ENCODE data around the gene GAREM1.
A peak's percentile ranks its signal among the peaks of the same experiment; 100 is the strongest.
"Not testable (repeated sequence)": the region's sequence is repeated elsewhere in the genome, so short reads cannot be mapped to it uniquely, and the experiment has no call there.

The GAREM1 gene

DNA sequence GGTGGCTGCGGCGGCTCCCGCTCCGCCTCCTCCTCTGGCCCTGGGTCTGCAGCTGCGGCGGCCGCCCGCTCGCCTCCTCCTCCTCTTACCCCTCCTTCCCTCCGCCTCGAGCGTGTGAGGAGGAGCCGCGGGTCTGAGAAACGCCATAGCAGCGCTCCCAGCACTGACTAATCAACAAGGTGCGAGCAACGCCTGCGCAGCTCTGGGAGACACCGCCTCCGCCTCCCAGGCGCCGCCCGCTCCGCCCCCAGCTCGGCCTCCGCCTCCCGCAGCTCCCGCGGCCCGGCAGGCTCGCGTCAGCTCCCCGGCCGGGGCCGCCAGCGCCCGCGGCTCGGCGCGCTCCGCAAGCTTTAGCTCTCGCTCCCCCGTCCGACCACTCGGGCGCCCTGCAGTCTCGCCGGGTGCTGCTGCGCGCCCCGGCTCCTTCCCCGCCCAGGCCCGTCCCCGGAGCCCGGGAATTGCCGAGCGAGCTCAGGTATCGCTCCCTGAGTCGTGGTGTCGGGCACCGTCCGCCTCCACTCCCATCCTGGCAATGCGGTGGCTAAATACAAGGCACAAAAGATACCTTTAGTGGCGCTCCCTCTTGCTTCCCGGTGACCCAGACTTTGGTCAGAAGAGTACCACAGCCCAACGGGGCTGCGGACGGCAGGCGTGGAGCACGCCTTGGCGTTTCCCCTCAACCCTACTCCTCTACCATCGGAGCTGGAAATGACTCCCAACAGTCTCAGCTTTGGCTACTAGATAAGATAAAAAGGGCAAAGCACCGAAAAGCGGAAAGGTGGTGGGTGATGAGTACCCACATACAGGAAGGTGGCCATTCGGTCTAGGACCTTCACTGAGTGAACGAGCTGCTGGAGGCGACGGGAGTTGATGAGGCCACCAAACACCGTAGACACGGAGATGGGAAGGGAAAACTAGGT is at the start of gene GAREM1:
TSS of gene GAREM1 (minus strand) at position 169 of the 920 bp plus-strand sequence. CDS start 454 bp downstream, outside the sequence.
- Mint-ChIP-seq H3K27ac (no peak within 1 kb of the TSS), H3K27me3 (peaks cover 66% of the 10 kb centered on the region), H3K4me1 (peaks cover 36% of the 10 kb centered on the region), H3K9me3 (no peaks in the 10 kb centered on the region), H3K36me3 (no peaks in the 10 kb centered on the region), H3K4me3 (peak within 1 kb of the TSS; percentile 81)
- peak; percentile 93 for ATAC-seq

DNA sequence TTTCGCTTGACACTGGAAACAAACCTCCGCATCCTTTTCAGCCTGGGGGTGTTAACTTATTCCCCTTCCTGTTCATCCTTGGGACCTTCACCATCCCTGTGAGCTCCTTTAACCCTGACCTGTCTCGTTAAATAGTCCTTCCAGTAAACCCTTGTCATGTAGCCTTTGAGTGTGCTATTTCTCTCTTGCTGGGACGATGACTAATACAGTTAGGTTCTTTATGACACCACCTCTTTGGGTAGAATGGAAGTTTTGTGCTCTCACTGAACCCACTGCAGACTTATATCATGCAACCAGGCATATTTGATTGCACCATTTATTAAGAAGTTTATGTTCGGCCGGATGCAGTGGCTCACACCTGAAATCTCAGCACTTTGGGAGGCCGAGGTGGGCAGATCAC is 40.5 kb upstream of the GAREM1 start:
- H3K36me3 Mint-ChIP-seq = no peaks in the 10 kb centered on the region
- peaks cover 12% of the 10 kb centered on the region for H3K27me3 Mint-ChIP-seq
- H3K9me3 Mint-ChIP-seq = no peaks in the 10 kb centered on the region
- no peak overlapping the region for H3K4me3 Mint-ChIP-seq
- H3K27ac Mint-ChIP-seq = no peak overlapping the region
- ATAC-seq = no peak
- H3K4me1 Mint-ChIP-seq = no peaks in the 10 kb centered on the region

DNA sequence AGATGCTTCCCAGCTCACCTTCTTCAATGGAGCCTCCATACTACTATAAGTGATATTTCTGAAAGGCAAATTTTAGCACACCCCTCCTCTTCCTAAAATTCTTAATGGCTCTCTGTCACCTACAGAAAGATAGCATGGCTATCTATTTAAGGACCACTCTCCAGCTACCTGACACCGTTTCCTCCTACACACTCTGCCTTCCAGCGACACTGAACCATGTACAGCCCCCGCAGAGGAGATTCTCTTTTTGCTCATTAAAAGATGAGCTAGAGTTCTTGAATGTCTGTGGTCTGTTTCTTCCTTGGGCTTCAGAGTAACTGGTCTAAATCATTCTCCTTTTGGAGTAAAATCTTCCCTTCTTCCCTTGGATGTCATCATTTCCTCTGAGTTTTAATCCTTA is 38.4 kb upstream of the GAREM1 start:
- no peak for ATAC-seq
- Mint-ChIP-seq H3K36me3 (no peaks in the 10 kb centered on the region), H3K4me1 (no peaks in the 10 kb centered on the region), H3K27me3 (peaks cover 12% of the 10 kb centered on the region), H3K9me3 (no peaks in the 10 kb centered on the region), H3K27ac (no peak overlapping the region), H3K4me3 (no peak overlapping the region)

DNA sequence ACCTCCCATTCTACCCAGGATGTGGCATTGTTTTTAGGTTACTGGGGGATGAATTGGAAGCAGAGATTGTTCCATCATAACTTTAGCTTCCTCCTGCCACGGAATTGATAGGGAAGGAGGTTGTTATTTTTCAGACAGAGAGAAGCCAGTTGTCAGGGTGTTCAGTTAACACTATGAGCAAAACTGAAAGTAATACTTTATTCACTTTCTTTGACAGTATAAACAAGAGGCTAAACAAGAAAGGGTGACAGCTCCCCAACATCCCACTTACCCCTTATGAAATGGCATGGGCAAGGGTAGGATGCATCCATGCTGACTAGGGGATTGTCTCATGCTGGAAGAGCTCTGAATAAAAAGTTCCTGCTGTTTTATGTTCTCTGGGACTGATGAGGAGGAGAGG is 36.4 kb upstream of the GAREM1 start:
- H3K9me3 Mint-ChIP-seq = no peaks in the 10 kb centered on the region
- H3K4me3 Mint-ChIP-seq = no peak overlapping the region
- no peak for ATAC-seq
- no peaks in the 10 kb centered on the region for H3K4me1 Mint-ChIP-seq
- H3K36me3 Mint-ChIP-seq = no peaks in the 10 kb centered on the region
- no peak overlapping the region for H3K27ac Mint-ChIP-seq
- H3K27me3 Mint-ChIP-seq = peaks cover 14% of the 10 kb centered on the region

DNA sequence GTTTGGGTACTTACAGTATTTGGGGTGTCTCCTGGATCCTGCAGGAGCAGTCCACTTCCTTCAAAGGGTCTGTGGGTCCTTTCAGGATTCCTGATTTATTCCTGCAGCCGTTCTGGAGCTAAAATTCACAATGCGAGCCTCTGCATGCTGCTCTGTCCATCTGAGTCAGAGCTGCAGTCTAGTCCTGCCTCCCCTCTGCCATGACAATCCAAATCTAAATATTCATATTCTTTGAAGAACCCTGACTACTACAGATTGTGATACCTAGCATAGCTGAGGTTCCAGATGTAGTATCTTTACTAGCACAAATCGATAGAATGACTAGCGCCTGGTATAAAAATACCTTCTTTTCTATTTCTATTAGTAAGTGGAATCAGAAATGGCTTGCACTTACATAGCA is 31.3 kb upstream of the GAREM1 start:
- H3K4me3 Mint-ChIP-seq = no peak overlapping the region
- peaks cover 49% of the 10 kb centered on the region for H3K27me3 Mint-ChIP-seq
- no peaks in the 10 kb centered on the region for H3K36me3 Mint-ChIP-seq
- no peak for ATAC-seq
- no peak overlapping the region for H3K27ac Mint-ChIP-seq
- no peaks in the 10 kb centered on the region for H3K4me1 Mint-ChIP-seq
- peaks cover 4% of the 10 kb centered on the region for H3K9me3 Mint-ChIP-seq

DNA sequence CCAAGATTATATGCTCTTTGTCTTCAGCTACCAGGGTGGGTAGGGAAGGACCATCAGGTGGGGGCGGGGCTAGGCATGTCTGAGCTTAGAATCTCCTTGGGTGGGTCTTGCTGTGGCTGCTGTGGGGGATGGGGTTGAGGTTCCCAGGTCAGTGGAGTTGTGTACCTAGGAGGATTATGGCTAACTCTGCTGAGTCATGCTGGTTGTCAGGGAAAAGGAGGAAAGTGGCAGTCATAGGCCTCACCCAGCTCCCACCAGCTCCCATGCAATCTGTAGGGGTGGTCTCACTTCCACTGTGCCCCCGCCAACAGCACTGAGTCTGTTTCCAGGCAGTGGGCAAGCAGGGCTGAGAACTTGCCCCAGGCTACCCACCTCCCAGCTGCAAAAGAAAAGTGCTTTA is 30.6 kb upstream of the GAREM1 start:
- H3K27me3 Mint-ChIP-seq = peaks cover 55% of the 10 kb centered on the region
- not testable (repeated sequence) for H3K4me3 Mint-ChIP-seq, H3K9me3 Mint-ChIP-seq, H3K27ac Mint-ChIP-seq, H3K36me3 Mint-ChIP-seq, ATAC-seq, H3K4me1 Mint-ChIP-seq

DNA sequence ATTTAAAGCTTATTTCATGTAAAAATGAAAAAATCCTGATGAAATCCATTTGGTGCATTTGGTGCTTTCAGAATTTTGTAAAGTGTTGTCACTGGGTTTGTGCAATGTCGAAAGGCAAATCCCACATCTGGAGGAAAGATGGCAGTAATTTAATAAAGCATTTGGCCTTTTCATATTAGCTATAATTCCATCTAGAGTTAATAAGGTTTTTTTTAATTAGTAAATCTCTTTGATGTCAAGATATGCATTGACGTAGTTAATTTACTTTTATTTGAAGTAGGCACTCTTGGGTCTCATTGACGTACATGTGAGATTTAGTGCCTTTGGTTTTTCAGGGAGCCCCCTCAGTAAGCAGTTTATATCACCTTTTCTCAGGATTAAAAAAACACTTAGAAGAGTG is 12.3 kb upstream of the GAREM1 start:
- ATAC-seq = no peak
- Mint-ChIP-seq H3K4me1 (no peaks in the 10 kb centered on the region), H3K9me3 (no peaks in the 10 kb centered on the region), H3K27ac (no peak overlapping the region), H3K4me3 (no peak overlapping the region), H3K27me3 (peaks cover 27% of the 10 kb centered on the region), H3K36me3 (no peaks in the 10 kb centered on the region)

DNA sequence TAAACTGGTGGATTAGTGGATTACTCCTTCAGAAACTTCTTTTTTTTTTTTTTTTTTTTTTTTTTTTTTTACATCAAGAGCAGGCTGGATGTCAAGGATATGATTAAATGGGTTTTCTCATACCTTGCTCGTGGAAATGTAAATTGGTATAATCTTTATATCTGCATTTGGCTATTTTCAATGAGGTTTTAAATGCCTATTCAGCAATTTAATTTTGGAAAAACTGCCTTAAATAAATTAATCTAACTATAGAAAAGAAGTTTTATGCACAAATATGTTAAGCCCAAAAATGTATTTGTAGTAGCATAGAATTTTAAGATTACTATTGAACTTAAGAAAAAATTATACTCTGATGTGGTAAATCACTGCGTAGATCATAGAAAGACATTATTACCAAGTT is 11.4 kb upstream of the GAREM1 start:
- Mint-ChIP-seq H3K4me3 (no peak overlapping the region), H3K27ac (no peak overlapping the region), H3K36me3 (no peaks in the 10 kb centered on the region), H3K9me3 (no peaks in the 10 kb centered on the region), H3K4me1 (no peaks in the 10 kb centered on the region), H3K27me3 (peaks cover 23% of the 10 kb centered on the region)
- ATAC-seq = no peak

DNA sequence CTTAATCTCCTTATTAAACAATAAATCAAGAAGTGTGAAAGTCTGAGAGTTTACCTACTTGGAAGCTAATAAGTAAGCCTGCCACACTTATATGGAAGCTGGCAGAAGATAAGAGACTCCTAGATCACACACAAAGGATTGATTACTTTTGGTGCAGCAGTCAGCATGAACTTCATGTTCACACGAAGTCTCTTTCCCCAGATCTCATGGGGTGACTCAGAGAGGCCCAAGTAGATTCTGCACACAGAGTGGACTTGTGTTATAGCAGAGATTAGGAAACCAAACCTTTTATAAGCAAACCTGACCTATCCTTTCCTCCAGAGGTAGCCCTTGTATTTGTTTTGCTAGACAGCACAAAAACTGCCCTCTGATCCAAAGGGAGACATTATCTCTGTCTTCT is 9.9 kb upstream of the GAREM1 start:
- Mint-ChIP-seq H3K4me3 (no peak overlapping the region), H3K36me3 (no peaks in the 10 kb centered on the region)

DNA sequence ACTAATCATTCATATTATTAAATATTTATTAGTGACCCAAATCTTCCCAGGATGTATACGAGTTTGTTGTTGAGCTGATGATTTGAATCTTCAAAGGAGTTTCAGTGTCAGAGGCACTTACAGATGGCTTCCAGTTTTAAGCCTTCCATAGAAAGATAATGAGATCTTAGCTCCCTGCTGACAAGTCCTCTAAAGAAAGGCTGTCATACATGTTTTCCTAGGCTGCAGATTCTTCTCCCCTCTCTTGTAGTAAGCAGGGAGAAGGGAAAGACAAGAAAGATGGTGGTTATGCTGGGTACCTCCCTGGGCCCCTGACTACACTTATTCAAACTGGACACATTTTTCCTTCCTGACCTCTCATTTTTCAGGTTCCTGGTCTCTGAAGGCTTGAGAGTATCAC is 8.1 kb upstream of the GAREM1 start:
- H3K4me1 Mint-ChIP-seq = no peaks in the 10 kb centered on the region
- H3K27ac Mint-ChIP-seq = no peak overlapping the region
- no peaks in the 10 kb centered on the region for H3K9me3 Mint-ChIP-seq
- H3K36me3 Mint-ChIP-seq = no peaks in the 10 kb centered on the region
- H3K4me3 Mint-ChIP-seq = no peak overlapping the region
- no peak for ATAC-seq
- H3K27me3 Mint-ChIP-seq = peaks cover 28% of the 10 kb centered on the region

More for the DNA sequence above, 9.9 kb upstream of the GAREM1 start:
- Mint-ChIP-seq H3K27ac (no peak overlapping the region), H3K4me1 (no peaks in the 10 kb centered on the region), H3K9me3 (no peaks in the 10 kb centered on the region), H3K27me3 (peaks cover 23% of the 10 kb centered on the region)
- no peak for ATAC-seq

DNA sequence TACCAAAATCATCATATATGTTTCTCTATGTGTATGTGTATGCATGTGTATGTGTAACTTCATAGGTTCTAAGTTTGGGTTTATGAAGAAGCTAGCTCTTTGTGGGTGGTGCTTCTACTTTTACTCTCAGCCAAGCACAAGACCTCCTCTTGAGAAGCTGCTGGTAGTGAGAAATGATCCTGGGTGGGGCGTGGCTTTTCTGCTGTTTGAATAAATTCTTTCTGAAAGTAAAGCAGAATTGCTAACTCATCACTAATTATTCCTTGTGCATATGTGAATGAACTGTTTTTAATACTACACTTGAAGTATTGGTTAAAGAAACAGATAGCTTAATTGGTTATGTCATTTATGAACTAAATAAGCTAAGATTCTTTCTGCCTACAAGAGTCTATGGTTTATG is 7.6 kb upstream of the GAREM1 start:
- H3K4me1 Mint-ChIP-seq = no peaks in the 10 kb centered on the region

DNA sequence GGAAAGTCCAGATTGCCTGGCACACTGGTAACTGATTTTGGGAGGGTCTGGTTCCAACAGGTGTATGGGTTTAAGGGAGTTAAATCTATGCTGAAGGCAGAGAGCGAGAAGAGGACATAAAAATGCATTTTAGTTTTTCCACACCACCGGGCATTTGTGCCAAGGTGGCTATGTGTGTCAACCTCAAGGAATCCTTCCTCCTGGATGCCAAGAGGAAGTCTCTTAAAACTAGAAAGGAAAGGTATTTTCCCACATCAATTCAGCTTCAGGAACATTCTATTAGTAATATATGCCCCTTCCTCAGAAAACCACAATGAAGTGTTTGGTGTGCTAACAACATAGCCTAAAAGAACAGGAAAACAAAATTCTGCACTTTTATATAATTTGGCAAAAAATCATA is 5.4 kb upstream of the GAREM1 start:
- Mint-ChIP-seq H3K27ac (no peak overlapping the region), H3K36me3 (no peaks in the 10 kb centered on the region), H3K4me3 (no peak overlapping the region), H3K4me1 (peaks cover 10% of the 10 kb centered on the region), H3K9me3 (no peaks in the 10 kb centered on the region), H3K27me3 (peaks cover 40% of the 10 kb centered on the region)
- ATAC-seq = no peak

More for the DNA sequence above, 7.6 kb upstream of the GAREM1 start:
- H3K27ac Mint-ChIP-seq = no peak overlapping the region
- no peaks in the 10 kb centered on the region for H3K36me3 Mint-ChIP-seq
- no peak overlapping the region for H3K4me3 Mint-ChIP-seq
- H3K9me3 Mint-ChIP-seq = no peaks in the 10 kb centered on the region
- ATAC-seq = no peak
- H3K27me3 Mint-ChIP-seq = peaks cover 29% of the 10 kb centered on the region

DNA sequence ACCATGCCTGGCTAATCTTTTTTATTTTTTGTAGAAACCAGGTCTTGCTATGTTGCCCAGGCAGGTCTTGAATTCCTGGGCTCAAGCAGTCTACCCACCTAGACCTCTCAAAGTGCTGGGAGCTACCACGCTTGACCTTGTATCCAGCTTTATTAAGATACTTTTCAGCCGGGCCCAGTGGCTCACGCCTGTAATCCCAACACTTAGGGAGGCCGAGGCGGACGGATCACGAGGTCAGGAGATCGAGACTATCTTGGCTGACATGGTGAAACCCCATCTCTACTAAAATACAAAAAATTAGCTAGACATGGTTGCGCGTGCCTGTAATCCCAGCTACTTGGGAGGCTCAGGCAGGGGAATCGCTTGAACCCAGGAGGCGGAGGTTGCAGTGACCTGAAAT is 4.4 kb upstream of the GAREM1 start:
- peaks cover 16% of the 10 kb centered on the region for H3K4me1 Mint-ChIP-seq
- peaks cover 45% of the 10 kb centered on the region for H3K27me3 Mint-ChIP-seq
- H3K36me3 Mint-ChIP-seq, H3K4me3 Mint-ChIP-seq, H3K9me3 Mint-ChIP-seq, ATAC-seq, H3K27ac Mint-ChIP-seq: not testable (repeated sequence)

DNA sequence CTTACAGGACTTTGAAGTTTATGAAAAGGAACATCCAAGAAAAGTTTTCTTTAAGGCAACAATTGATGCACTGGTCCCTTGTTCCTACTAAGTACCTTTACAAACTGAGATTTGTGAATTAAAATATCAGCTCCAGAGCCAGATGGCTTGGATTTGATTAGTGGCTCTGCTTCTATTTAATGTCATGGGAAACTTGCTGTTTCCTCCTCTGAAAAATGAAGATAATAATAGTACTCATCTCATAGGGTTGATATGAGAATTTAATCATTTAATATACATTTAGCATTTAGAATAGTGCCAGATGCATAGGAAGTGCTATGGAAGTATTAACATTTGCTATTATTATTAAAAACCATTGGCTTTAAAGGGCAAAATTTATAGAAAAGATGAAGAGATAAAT is 2.6 kb upstream of the GAREM1 start:
- Mint-ChIP-seq H3K36me3 (no peaks in the 10 kb centered on the region), H3K27ac (no peak overlapping the region), H3K4me3 (no peak overlapping the region), H3K9me3 (no peaks in the 10 kb centered on the region), H3K27me3 (peaks cover 57% of the 10 kb centered on the region), H3K4me1 (peaks cover 34% of the 10 kb centered on the region)
- ATAC-seq = no peak

DNA sequence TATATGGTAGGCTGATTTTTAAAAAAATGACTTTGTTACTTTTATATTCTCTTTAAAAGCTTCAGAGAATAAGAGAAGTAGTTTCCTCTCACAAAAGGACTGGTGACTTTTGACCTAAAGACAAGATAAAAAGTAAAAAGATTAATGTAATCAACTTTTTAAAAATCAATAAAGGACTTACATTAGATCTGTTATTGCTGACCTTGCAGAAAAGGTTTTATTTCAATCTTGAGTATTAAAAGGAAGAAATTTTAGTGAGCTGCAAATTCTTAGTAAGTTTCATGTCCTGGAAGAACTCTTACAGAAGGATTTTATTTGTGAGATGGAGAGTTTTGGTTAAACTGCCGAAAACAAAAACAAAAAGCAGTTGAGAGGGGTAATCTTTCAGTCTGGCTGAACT is 2.2 kb upstream of the GAREM1 start:
- Mint-ChIP-seq H3K9me3 (no peaks in the 10 kb centered on the region), H3K4me3 (no peak overlapping the region), H3K27me3 (peaks cover 61% of the 10 kb centered on the region), H3K4me1 (peaks cover 36% of the 10 kb centered on the region), H3K36me3 (no peaks in the 10 kb centered on the region), H3K27ac (no peak overlapping the region)
- no peak for ATAC-seq

DNA sequence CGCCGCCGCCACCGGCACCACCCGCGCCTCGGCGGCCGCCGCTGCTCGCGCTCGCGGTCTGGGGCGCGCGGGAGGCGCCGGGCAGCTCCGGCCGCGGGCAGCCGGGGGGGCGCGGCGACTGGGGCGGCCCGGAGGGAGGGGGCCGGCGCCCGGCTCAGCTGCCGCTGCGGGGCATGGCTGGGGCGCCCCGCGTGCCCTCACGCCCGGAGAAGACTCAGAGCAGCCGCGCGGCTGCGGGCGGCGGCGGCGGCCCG is 295 bp downstream of the GAREM1 start:
- Mint-ChIP-seq H3K4me3 (no peak overlapping the region), H3K27me3 (peaks cover 72% of the 10 kb centered on the region), H3K36me3 (no peaks in the 10 kb centered on the region), H3K4me1 (peaks cover 36% of the 10 kb centered on the region), H3K9me3 (no peaks in the 10 kb centered on the region), H3K27ac (no peak overlapping the region)
- ATAC-seq = no peak

All from stimulated activated memory B cell treated with anti-CD40 and anti-IgM and Interleukin-4, amounts not matched to agents 10 μg/mL and 1 μg/mL and 100 μg/mL, for 72 hours (primary cell).